Globus pallidus (tissue), 1 donor: ENCODE results near the gene CCR8.
"Not testable (repeated sequence)": the region's sequence is repeated elsewhere in the genome, so short reads cannot be mapped to it uniquely, and the experiment has no call there.

ENCODE experiments used
- DNase-seq: peaks from one replicate; pipeline ENCODE4 v3.0.0-alpha.2; 2015; ENCODE audit warnings: low spot score

CCR8 gene

DNA sequence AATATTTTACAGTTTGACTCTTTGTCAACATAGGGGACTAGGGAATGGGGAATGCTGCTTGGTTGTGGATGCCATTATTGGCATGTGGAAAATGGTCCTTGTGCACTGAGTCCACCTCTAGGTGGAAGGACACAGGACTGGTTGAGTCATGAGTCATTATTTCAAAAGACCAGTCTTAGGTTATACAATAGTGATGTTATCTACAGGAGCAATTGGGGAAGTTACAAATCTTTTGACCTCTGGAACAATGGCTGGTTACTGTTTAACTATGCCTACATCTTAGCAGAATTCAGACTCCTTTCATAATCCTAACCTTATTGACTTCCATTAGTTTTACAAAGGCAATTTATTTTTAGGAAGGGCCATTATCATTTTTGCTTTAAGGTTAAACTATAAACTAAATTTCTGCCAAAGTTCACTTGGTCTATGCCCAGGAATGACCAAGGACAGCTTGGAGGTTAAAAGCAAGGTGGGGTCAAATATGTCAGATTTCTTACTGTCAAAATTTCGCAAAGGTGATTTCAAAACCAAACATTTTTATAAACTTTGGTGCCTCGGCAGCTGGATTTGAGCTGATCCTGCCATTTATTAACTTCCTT, 11.8 kb upstream of the CCR8 start:
- no peak for DNase-seq

DNA sequence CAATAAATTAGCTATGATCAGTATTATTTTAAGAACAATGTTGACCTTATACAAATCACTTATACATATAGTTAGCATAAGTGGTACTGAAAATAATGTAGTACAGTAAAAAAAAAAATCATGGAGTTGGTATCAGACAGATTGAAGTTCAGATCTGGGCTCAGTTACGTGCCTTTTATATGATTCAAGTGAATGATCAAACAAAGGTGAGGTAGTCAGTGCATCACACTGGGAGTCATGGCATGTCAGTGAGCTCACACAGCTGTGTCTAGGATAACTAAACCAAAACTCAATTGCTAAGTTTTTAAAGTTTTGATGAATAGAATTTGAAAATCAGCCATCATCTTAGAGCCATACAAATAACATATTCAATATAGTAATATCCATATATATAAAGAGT, 11.2 kb upstream of the CCR8 start:
- DNase-seq = no peak

DNA sequence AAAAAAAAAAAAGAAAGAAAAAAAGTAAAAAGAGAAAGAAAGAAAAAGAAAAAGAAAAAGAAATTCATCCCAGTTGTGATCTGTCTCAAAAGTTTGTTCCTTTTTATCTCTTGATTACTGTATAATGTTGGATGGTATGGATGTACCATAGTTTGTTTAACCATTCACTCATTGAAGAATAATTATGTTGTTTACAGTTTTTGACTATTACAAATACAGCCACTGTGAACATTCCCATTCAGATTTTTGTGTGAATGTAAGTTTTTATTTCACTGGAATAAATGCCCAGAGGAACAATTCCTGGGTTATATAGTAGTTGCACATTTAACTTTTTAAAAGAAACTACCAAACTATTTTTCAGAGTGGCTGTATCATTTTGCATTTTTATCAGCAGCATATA, 10.3 kb upstream of the CCR8 start:
- DNase-seq = no peak

DNA sequence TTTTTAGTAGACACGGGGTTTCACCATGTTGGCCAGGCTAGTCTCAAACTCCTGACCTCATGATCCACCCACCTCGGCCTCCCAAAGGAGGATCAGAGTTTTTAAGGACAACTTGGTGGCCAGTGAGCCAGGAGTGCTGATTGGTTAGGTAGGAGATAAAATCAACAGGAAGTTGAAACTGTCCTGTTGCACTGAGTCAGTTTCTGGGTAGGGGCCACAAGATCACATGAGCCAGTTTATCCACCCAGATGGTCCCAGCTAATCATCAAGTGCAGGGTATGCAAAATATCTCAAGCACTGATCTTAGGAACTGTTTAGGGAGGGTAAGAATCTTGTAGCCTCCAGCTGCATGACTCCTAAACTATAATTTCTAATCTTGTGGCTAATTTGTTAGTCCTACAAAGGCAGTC, 7.9 kb upstream of the CCR8 start:
- not testable (repeated sequence) for DNase-seq

- not testable (repeated sequence) for DNase-seq
Observed at GRCh38 chr3:39322209-39322715, 7.2 kb upstream of the CCR8 start.

GRCh38 chr3:39322936-39323335, 6.6 kb upstream of the CCR8 start:
- DNase-seq = no peak

DNA sequence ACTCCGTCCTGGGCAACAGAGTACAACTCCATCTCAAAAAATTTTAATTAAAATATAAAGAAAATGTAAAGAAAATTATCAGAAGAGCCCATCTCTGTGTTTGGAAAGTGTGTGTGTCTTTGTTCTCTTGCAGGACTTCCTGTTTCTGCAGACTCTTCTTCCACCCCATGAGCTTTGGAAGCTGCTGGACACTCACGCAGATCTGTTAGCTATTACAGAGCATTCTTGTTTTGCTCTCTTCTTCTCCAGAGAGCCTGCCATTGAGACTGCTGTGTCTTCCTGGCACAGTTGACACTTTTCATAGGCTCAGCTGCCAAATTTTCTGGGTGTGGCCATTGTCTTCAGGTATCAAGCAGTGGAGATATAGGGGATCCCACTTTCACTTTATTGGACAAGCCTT, 6.0 kb upstream of the CCR8 start:
- no peak for DNase-seq

DNA sequence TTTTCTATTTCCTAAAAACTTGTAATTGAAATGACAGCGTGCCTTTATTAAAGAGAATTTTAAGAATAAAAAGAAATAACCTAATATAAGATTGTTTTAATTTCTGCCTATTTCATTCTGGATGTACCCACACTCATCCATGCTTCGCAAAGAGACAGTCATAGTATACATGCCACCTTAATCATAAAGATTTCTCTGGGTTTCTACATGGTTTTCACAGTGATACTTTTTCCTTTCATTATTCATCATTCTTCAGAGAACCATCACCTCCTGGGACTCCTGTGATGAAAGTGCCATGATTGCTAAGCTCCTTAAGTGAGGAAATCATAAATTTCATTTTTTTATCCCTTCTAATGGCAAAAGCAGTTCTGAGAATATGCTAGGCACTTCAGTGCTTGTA, 4.3 kb upstream of the CCR8 start:
- no peak for DNase-seq

DNA sequence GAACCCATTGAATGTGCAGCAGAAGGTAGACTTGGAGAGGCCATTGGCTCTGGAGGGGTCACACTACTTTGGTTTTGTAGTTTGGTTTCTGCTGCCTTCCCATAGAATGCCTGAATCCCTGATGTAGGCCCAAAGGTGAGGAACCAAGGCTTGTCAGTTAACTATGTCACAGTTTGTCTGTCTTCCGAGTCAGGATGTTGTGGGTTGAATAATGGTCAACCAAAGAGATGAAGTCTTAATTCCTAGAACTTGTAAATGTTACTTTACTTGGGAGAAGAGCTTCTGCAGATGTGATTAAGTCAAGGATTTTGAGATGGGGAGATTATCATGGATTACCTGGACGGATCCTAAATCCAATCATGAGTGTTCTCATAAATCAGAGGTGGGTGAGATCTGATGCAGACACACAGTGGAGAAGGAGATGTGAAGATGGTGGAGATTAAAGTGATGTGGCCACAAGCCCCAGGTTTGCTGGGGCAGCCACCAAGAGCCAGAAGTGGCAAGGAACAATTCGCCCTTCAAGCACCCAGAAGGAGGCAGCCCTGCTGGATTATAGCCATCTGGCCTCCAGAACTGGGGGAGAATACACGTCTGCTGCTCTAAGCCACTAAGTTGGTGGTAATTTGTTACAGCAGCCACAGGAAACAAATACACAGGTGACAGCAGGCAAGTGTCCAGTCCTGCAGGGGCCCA, 2.3 kb upstream of the CCR8 start:
- no peak for DNase-seq

DNA sequence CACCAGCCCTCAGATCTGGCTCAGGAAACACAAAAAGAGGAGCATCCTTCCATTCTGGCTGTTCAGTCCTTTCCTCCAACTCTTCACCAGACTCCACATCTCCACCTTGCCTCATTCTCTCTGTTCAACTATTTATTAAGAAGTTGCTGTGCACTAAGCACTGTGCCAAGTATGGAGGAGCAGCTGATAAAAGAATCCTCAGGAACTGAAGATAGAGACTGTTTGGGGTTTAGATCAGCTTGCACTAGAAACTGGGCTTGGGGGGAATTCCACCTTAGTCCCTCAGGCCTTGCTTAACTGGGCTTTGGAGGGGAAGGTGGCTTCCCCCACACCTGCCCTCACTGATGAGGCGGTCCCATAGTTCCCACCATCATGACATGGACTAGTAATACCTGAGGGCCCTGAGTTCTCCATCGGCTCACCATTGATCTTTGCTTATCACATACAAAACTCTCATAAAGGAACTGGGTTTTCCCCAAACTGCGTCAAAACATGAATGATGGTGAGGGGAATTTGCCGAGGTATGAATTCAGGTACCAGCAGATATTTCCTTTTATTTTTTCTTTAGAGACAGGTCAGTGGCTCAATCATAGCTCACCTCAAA, 1.7 kb upstream of the CCR8 start:
- no peak for DNase-seq

DNA sequence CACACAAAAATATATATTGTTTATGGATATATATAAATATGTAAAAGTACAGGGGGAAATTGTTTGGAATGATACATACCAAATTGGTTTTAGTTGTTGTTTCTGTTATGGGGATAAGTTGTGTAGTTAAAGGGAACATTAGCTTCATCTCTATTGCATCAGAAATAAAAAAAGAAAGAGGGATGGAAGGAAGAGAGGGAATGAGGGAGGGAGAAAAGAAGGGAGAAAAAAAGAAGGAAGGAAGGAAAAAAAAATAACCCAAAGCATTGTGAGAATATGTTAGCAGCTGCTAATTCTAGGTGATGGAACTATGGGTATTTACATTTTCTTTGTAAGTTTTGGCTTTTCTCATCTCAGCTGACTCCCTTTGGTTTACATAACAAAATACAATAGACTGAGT, 1.3 kb downstream of the CCR8 start:
- no peak for DNase-seq

DNA sequence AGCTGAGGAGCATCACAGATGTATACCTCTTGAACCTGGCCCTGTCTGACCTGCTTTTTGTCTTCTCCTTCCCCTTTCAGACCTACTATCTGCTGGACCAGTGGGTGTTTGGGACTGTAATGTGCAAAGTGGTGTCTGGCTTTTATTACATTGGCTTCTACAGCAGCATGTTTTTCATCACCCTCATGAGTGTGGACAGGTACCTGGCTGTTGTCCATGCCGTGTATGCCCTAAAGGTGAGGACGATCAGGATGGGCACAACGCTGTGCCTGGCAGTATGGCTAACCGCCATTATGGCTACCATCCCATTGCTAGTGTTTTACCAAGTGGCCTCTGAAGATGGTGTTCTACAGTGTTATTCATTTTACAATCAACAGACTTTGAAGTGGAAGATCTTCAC, 3.0 kb downstream of the CCR8 start:
- DNase-seq = no peak

- DNase-seq = no peak
Observed at GRCh38 chr3:39333607-39334006, 4.1 kb downstream of the CCR8 start.

GRCh38 chr3:39334205-39334604, 4.7 kb downstream of the CCR8 start:
- no peak for DNase-seq

DNA sequence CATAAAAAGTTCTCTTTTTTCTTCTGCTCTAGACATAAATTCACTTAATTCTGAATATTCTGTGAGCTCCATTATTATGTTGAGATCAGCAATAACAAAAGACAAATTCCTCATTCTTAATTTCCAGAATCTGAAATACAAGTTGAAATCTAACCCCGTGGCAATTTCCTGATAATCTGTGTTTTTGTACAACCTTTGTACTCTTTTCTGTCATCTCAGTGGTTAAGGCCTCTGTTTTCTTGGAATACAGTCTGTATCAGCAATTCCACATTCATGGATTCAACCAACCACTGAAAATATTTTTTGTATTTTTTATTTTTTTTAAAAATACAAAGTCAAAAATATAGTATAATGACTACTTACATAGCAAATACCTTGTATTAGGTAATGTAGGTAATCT, 8.7 kb downstream of the CCR8 start:
- DNase-seq = no peak

DNA sequence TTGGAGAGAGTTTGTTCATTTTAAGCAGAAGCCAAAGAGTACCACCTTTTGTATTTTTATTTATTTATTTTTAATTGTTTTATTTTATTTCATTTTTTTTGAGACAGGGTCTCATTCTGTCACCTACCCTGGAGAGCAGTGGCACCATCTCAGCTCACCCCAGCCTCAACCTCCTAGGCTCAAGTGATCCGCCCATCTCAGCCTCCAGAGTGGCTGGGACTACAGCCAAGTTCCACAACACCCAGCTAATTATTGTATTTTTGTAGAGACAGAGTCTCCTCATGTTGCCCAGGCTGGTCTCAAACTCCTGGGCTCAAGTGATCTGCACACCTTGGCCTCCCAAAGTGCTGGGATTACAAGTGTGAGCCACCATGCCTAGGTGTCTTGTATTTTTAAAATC, 9.6 kb downstream of the CCR8 start:
- DNase-seq = no peak

- no peak for DNase-seq
Observed at GRCh38 chr3:39343076-39343717, 13.7 kb downstream of the CCR8 start.

DNA sequence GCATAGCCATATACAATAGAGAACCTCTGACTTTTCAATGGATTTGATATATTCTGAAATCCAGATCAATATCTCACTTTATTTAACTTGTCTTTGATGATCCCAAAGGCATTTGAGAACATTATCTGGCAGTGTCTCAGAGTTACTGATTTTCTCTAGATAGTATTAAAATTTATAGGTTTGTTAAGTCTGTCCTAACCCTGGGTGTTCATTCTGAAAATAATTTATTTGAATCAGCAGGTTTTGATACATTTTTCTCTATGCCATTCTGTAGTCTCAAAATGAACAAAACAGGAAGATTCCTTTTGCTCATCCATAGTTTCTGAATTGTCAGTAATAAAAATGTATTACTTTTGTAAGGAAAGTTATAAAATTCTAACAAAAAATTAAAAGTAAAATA, 14.3 kb downstream of the CCR8 start:
- DNase-seq = no peak

- DNase-seq = no peak
Observed at GRCh38 chr3:39344746-39345344, 15.3 kb downstream of the CCR8 start.

DNA sequence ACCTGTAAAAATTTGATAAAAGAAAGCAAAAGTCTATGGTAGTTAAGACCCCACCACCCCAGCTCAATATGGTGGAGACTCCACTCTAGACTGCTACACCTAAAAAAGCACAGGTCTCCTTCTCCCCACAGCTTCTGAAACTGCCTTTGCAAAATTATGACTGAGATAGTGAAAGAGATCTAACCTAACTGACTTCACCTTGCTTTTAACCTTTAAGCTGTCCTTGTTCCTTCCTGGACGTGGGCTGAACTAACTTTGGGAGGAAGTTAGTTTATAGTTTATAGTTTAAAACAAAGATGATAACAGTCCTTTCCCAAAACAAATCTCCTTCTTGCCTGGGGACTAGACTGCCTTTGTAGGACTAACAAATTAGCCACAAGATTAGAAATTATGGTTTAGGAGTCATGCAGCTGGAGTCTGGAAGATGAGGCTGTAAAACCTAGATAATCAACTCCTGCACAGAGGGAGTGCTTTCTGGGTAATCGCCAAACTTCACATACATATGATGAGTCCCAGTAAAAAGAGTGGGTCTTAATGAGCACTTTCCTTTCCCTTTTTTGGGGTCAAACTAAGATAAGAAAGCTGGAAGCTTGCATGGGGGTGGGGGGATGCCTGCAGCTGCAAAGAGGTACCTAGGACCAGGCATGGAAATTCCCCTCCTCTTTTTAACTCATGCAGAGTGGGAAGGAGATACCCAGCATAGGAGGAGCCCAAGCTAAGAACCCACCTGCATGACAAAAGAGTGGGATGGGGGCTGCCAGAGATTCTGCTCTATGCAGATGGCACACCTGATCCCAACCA, 17.5 kb downstream of the CCR8 start:
- DNase-seq = no peak

DNA sequence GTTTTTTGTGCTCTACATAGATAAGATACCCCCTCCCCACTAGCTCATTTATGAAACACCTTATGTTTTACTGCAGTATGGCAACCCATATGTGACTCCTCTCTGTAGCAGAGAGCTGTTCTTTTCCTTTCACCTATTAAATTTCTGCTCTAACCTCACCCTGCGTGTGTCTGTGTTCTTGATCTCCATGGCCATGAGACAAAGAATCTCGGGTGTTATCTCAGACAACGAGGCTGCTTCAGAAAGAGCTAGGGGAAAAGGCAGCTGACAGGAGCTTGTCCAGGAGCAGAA, 18.0 kb downstream of the CCR8 start:
- no peak for DNase-seq

DNA sequence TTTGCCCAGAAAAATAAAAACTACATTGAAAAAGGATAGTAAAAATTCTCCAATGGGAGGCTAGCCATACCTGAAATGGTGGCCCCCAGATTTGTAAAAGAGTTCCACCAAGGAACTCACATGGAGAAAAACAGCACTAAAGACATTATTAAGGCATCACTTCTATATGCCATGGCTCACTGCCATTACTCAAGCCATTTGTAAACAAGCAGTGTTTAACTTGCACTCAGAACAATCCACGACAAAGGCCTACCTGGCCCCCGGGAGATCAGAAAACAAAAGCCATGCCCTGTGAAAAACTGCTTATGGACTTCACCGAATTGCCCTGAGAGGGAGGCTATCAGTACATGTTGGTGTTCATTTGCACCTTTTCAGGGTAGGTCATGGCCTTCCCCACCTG, 19.6 kb downstream of the CCR8 start:
- DNase-seq = no peak
